ENCODE measurements around the gene WDR70. TPM values are rescaled to one million over a fixed set of nuclear protein-coding genes. Genes with fewer than 3 reads are reported as not detected.

Gene WDR70
- total and polyA plus RNA-seq, 2 donors (not counting 1 experiment from before 2014, with no cell fraction given) = 31.4 to 34.0 TPM

DNA sequence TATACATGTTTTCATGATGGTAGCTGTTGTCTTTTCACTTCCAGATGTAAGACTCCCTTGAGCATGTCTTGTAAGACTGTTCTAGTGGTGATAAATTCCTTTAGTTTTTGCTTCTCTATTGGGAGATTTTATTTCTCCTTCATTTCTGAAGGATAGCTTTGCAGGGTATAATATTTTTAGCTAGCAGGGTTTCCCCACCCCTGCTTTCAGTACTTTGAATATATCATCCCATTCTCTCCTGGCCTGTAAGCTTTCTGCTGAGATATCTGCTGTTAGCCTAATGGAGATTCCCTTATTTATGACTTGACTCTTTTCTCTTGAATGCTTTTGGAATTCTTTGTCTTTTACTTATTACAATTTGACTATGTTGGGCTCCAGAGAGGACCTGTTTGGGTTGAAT, 249.8 kb downstream of the WDR70 start:
- Histone ChIP-seq H3K27ac (ENCODE audit: insufficient read depth, low read length) (no peak overlapping the region), H3K9ac (ENCODE audit: insufficient read depth, low read length) (no peak overlapping the region), H3K9me3 (ENCODE audit: control insufficient read depth, insufficient read depth, low read depth, low read length) (no peaks in the 10 kb centered on the region), H4K20me1 (ENCODE audit: control insufficient read depth, extremely low read depth, insufficient read depth, low read length) (no peaks in the 10 kb centered on the region), H3K4me2 (ENCODE audit: extremely low read depth, insufficient read depth, low read length) (no peak overlapping the region), H3K36me3 (ENCODE audit: control insufficient read depth, insufficient read depth, low read length) (no peaks in the 10 kb centered on the region), H3K27me3 (ENCODE audit: control insufficient read depth, insufficient read depth, low read length) (no peaks in the 10 kb centered on the region), H3K4me1 (ENCODE audit: control insufficient read depth, extremely low read depth, insufficient read depth, low read length) (no peaks in the 10 kb centered on the region), H3K4me3 (replicated peaks in 1 of 4; ENCODE audit: control extremely low read depth in 1 of 4, insufficient read depth in 1 of 4, low read depth in 3 of 4, low read length in 4 of 4) (no peak overlapping the region), H3K79me2 (ENCODE audit: control insufficient read depth, insufficient read depth, low read length) (no peaks in the 10 kb centered on the region), H2AFZ (ENCODE audit: low read length) (no peak overlapping the region)
- no peak for DNase-seq (ENCODE audit: low read depth in 2 of 2)
- TF ChIP-seq, protein P1, sequence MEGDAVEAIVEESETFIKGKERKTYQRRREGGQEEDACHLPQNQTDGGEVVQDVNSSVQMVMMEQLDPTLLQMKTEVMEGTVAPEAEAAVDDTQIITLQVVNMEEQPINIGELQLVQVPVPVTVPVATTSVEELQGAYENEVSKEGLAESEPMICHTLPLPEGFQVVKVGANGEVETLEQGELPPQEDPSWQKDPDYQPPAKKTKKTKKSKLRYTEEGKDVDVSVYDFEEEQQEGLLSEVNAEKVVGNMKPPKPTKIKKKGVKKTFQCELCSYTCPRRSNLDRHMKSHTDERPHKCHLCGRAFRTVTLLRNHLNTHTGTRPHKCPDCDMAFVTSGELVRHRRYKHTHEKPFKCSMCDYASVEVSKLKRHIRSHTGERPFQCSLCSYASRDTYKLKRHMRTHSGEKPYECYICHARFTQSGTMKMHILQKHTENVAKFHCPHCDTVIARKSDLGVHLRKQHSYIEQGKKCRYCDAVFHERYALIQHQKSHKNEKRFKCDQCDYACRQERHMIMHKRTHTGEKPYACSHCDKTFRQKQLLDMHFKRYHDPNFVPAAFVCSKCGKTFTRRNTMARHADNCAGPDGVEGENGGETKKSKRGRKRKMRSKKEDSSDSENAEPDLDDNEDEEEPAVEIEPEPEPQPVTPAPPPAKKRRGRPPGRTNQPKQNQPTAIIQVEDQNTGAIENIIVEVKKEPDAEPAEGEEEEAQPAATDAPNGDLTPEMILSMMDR (conservative IDR thresholded peaks at IDR 0.05 in 1 of 2, IDR thresholded peaks at IDR 0.05 in 1 of 2; ENCODE audit: low read depth in 1 of 2, low read length in 2 of 2) = no peak
- TF ChIP-seq EZH2 (IDR thresholded peaks at IDR 0.05; ENCODE audit: low read length, missing control alignments) = no peak

DNA sequence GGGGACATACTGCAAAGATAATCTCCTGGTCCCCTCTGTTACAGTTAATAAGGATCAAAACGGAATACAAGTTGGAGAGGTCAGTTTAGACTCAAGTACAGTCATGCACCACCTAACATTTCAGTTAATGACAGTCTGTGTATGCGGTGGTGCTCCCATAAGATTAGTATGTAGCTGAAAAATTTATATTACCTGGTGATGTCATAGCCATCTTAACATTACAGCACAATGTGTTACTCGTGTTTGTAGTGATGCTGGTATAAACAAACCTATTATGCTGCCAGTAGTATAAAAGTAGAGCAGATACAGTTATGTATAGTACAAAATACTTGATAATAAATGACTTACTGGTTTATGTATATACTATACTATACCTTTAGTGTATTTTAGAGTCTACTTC, 252.8 kb downstream of the WDR70 start:
- Histone ChIP-seq H3K27ac (ENCODE audit: insufficient read depth, low read length) (no peak overlapping the region), H3K9me3 (ENCODE audit: control insufficient read depth, insufficient read depth, low read depth, low read length) (no peaks in the 10 kb centered on the region), H3K4me2 (ENCODE audit: extremely low read depth, insufficient read depth, low read length) (no peak overlapping the region), H3K36me3 (ENCODE audit: control insufficient read depth, insufficient read depth, low read length) (no peaks in the 10 kb centered on the region), H2AFZ (ENCODE audit: low read length) (no peak overlapping the region), H3K79me2 (ENCODE audit: control insufficient read depth, insufficient read depth, low read length) (no peaks in the 10 kb centered on the region), H3K4me3 (replicated peaks in 1 of 4; ENCODE audit: control extremely low read depth in 1 of 4, insufficient read depth in 1 of 4, low read depth in 3 of 4, low read length in 4 of 4) (no peak overlapping the region), H3K9ac (ENCODE audit: insufficient read depth, low read length) (no peak overlapping the region), H3K27me3 (ENCODE audit: control insufficient read depth, insufficient read depth, low read length) (no peaks in the 10 kb centered on the region), H4K20me1 (ENCODE audit: control insufficient read depth, extremely low read depth, insufficient read depth, low read length) (no peaks in the 10 kb centered on the region), H3K4me1 (ENCODE audit: control insufficient read depth, extremely low read depth, insufficient read depth, low read length) (no peaks in the 10 kb centered on the region)
- DNase-seq (ENCODE audit: low read depth in 2 of 2) = no peak
- TF ChIP-seq EZH2 (IDR thresholded peaks at IDR 0.05; ENCODE audit: low read length, missing control alignments) = no peak

DNA sequence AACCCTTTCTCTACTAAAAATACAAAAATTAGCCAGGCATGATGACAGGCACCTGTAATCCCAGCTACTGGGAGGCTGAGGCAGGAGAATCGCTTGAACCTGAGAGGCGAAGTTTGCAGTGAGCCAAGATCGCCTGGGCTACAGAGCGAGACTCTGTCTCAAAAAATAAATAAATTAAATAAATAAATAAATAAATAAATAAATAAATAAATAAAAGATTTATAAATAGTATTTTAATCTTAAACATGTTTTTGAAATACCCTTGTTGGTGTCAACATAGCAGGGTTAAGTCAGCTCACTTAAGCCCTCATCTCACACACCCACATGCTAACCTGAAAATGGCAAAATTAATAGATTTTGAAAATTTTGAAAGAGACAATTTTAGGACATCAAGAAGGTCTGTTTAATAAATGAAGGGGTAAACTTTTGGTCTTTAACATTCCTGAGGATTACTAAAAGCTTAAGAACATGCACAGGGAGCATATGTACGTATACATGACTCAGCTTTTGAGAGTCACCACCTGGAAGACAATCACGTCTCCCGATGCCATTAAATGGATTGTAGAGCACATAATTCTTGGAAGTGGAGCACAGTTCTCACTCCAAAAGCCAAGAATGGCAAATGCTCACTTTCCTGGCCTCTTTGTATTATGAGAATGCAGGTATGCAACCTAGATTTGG, 258.2 kb downstream of the WDR70 start:
- Histone ChIP-seq H3K4me2 (ENCODE audit: extremely low read depth, insufficient read depth, low read length) (no peak overlapping the region), H3K9ac (ENCODE audit: insufficient read depth, low read length) (no peak overlapping the region)
- DNase-seq (ENCODE audit: low read depth in 2 of 2) = peak; percentile 47 to 81

More for the DNA sequence above, 258.2 kb downstream of the WDR70 start:
- H3K79me2 ChIP-seq (ENCODE audit: control insufficient read depth, insufficient read depth, low read length) = no peaks in the 10 kb centered on the region
- H3K4me3 ChIP-seq (replicated peaks in 1 of 4; ENCODE audit: control extremely low read depth in 1 of 4, insufficient read depth in 1 of 4, low read depth in 3 of 4, low read length in 4 of 4) = no peak overlapping the region
- H3K4me1 ChIP-seq (ENCODE audit: control insufficient read depth, extremely low read depth, insufficient read depth, low read length) = no peaks in the 10 kb centered on the region
- no peak overlapping the region for H3K27ac ChIP-seq (ENCODE audit: insufficient read depth, low read length)
- no peak overlapping the region for H2AFZ ChIP-seq (ENCODE audit: low read length)
- H3K9me3 ChIP-seq (ENCODE audit: control insufficient read depth, insufficient read depth, low read depth, low read length) = no peaks in the 10 kb centered on the region
- H3K27me3 ChIP-seq (ENCODE audit: control insufficient read depth, insufficient read depth, low read length) = no peaks in the 10 kb centered on the region
- TF ChIP-seq, protein P1 (conservative IDR thresholded peaks at IDR 0.05 in 1 of 2, IDR thresholded peaks at IDR 0.05 in 1 of 2; ENCODE audit: low read depth in 1 of 2, low read length in 2 of 2) = no peak
- no peak for TF ChIP-seq EZH2 (IDR thresholded peaks at IDR 0.05; ENCODE audit: low read length, missing control alignments)
- no peaks in the 10 kb centered on the region for H3K36me3 ChIP-seq (ENCODE audit: control insufficient read depth, insufficient read depth, low read length)
- H4K20me1 ChIP-seq (ENCODE audit: control insufficient read depth, extremely low read depth, insufficient read depth, low read length) = no peaks in the 10 kb centered on the region

All from fibroblast of lung (primary cell).